ENCODE measurements around the gene LRRN3. TPM values are rescaled to one million over a fixed set of nuclear protein-coding genes. Genes with fewer than 3 reads are reported as not detected.

LRRN3 gene
- total and polyA plus RNA-seq, 4 donors, result 0.42 to 13.7 (median 2.9) TPM

GRCh38 chr7:111138193-111138569 lies 47.3 kb downstream of the LRRN3 start:
- ATAC-seq (ENCODE audit: insufficient read depth, low FRiP score) (no peak), DNase-seq (peak; percentile 63 to 79 (median 73))
- no peak for TF ChIP-seq CTCF (IDR thresholded peaks at IDR 0.05; ENCODE audit: control extremely low read depth, extremely low read depth)
- Histone ChIP-seq H3K4me3 (no peak overlapping the region), H3K4me1 (ENCODE audit: control insufficient read depth in 5 of 5, insufficient read depth in 5 of 5, low read length in 5 of 5) (peaks cover 0 to 8% (median 3%) of the 10 kb centered on the region in 5 donors), H3K27me3 (ENCODE audit: control insufficient read depth in 3 of 3, insufficient read depth in 3 of 3, low read length in 2 of 3) (no peaks in the 10 kb centered on the region), H3K27ac (ENCODE audit: low read depth in 1 of 2, low read length in 1 of 2) (no peak overlapping the region), H3K9me3 (ENCODE audit: control insufficient read depth in 4 of 4, insufficient read depth in 3 of 4, low read length in 3 of 4) (no peaks in the 10 kb centered on the region), H3K36me3 (ENCODE audit: control insufficient read depth in 4 of 4, insufficient read depth in 4 of 4, low read length in 4 of 4) (no peaks in the 10 kb centered on the region), H3K9ac (ENCODE audit: insufficient read depth in 1 of 2, low read length in 2 of 2) (no peak overlapping the region)
- 9 to 18% methylated on average over 2 of the region's 2 CpGs for WGBS, 2 donors

DNA sequence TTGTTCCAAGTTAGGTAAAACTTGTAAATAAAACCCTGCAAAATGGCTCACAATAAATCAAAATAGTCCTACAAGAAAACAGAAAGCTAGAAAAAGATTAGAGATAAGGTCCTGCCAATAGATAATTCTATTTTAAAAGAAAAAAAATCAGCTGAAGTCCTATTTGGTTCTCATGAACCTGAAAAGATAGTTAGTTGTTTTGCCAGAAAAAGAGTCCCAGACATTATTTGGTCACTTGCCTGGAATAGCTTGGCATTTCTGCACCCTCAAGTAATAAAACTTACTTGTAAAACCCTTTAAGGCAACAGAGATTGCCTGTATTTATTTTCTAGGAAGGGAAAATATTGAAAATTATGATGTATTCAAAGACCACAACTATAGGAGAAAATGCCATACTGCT lies 47.7 kb downstream of the LRRN3 start:
- H3K27ac ChIP-seq (ENCODE audit: low read depth in 1 of 2, low read length in 1 of 2), result no peak overlapping the region
- no peak overlapping the region for H3K4me3 ChIP-seq
- ATAC-seq (ENCODE audit: insufficient read depth, low FRiP score) (no peak), DNase-seq (peak in 2 of 3 donors; percentile 22 to 46)
- H3K36me3 ChIP-seq (ENCODE audit: control insufficient read depth in 4 of 4, insufficient read depth in 4 of 4, low read length in 4 of 4), result no peaks in the 10 kb centered on the region
- H3K4me1 ChIP-seq (ENCODE audit: control insufficient read depth in 5 of 5, insufficient read depth in 5 of 5, low read length in 5 of 5), result peaks cover 0 to 8% (median 3%) of the 10 kb centered on the region in 5 donors
- H3K9me3 ChIP-seq (ENCODE audit: control insufficient read depth in 4 of 4, insufficient read depth in 3 of 4, low read length in 3 of 4), result no peaks in the 10 kb centered on the region
- TF ChIP-seq CTCF (IDR thresholded peaks at IDR 0.05; ENCODE audit: control extremely low read depth, extremely low read depth), result no peak
- no peaks in the 10 kb centered on the region for H3K27me3 ChIP-seq (ENCODE audit: control insufficient read depth in 3 of 3, insufficient read depth in 3 of 3, low read length in 2 of 3)
- no peak overlapping the region for H3K9ac ChIP-seq (ENCODE audit: insufficient read depth in 1 of 2, low read length in 2 of 2)

DNA sequence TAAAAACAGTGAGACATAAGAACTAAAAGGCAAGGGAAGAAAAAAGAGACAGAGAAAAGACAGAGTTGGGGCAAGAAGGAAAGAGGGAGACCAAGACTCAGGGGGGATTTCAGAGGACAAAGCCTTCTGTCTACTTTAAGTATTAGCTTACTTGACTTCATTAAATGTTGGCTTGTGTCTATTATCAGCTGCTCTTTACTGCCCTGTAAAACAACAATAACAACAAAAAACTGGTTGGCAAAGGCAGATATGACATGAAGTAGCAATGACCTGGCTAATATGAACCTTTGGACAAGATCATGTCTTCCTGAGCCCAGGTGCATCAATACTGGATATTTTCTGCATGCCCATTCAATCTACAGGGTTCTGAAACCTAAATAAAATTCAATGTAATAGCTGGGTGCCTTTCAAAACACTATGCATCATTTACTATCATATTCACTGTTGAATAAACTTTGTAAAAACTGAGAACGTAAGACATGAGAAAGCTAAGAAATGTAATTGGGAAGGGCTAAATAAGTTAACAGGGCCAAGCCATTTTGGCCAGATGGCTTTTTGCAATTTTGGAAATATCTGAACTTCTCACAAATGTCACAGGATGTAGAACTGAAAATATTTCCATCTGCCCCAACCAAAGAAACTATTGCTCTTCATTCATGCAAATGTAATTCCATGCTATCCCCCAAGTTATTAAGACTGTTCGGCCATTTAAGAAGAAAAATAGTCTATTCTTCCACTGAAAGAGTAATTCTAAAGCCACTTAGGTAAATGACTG lies 49.4 kb downstream of the LRRN3 start:
- TF ChIP-seq CTCF (IDR thresholded peaks at IDR 0.05; ENCODE audit: control extremely low read depth, extremely low read depth), result no peak
- H3K9ac ChIP-seq (ENCODE audit: insufficient read depth in 1 of 2, low read length in 2 of 2), result no peak overlapping the region
- no peak overlapping the region for H3K27ac ChIP-seq (ENCODE audit: low read depth in 1 of 2, low read length in 1 of 2)
- H3K9me3 ChIP-seq (ENCODE audit: control insufficient read depth in 4 of 4, insufficient read depth in 3 of 4, low read length in 3 of 4), result no peaks in the 10 kb centered on the region
- H3K4me3 ChIP-seq, result no peak overlapping the region
- 88 to 92% methylated on average over 2 of the region's 2 CpGs for WGBS, 2 donors
- H3K36me3 ChIP-seq (ENCODE audit: control insufficient read depth in 4 of 4, insufficient read depth in 4 of 4, low read length in 4 of 4), result no peaks in the 10 kb centered on the region
- peaks cover 0 to 8% (median 3%) of the 10 kb centered on the region in 5 donors for H3K4me1 ChIP-seq (ENCODE audit: control insufficient read depth in 5 of 5, insufficient read depth in 5 of 5, low read length in 5 of 5)
- ATAC-seq (ENCODE audit: insufficient read depth, low FRiP score), result no peak
- DNase-seq, result no peak
- no peaks in the 10 kb centered on the region for H3K27me3 ChIP-seq (ENCODE audit: control insufficient read depth in 3 of 3, insufficient read depth in 3 of 3, low read length in 2 of 3)
